ENCODE data around the gene HCN4. TPM values are rescaled to one million over a fixed set of nuclear protein-coding genes. Genes with fewer than 3 reads are reported as not detected.
A peak's percentile ranks its signal among the peaks of the same experiment; 100 is the strongest.

HCN4 gene
- total RNA-seq, 1 donor from 2014 or later, result 0.72 TPM

GRCh38 chr15:73346735-73347312 lies 21.9 kb downstream of the HCN4 start:
- peak; percentile 48 for DNase-seq (ENCODE audit: low spot score)

- DNase-seq (ENCODE audit: low spot score), result no peak
These were observed 23.1 kb downstream of the HCN4 start for GRCh38 chr15:73345658-73346057.

- DNase-seq (ENCODE audit: low spot score), result no peak
These were observed 24.7 kb downstream of the HCN4 start for GRCh38 chr15:73344056-73344455.

GRCh38 chr15:73341886-73342600 lies 26.7 kb downstream of the HCN4 start:
- DNase-seq (ENCODE audit: low spot score), result no peak

GRCh38 chr15:73340502-73341192 lies 28.1 kb downstream of the HCN4 start:
- no peak for DNase-seq (ENCODE audit: low spot score)

- DNase-seq (ENCODE audit: low spot score), result no peak
These were observed 30.0 kb downstream of the HCN4 start for GRCh38 chr15:73338606-73339374.

- no peak for DNase-seq (ENCODE audit: low spot score)
These were observed 30.7 kb downstream of the HCN4 start for GRCh38 chr15:73338058-73338457.

GRCh38 chr15:73337187-73337586 lies 31.6 kb downstream of the HCN4 start:
- DNase-seq (ENCODE audit: low spot score), result no peak

- no peak for DNase-seq (ENCODE audit: low spot score)
These were observed 32.0 kb downstream of the HCN4 start for GRCh38 chr15:73336756-73337155.

GRCh38 chr15:73335471-73335870 lies 33.3 kb downstream of the HCN4 start:
- DNase-seq (ENCODE audit: low spot score), result no peak

GRCh38 chr15:73335026-73335425 lies 33.7 kb downstream of the HCN4 start:
- no peak for DNase-seq (ENCODE audit: low spot score)

GRCh38 chr15:73334086-73334485 lies 34.7 kb downstream of the HCN4 start:
- DNase-seq (ENCODE audit: low spot score), result no peak

GRCh38 chr15:73333001-73333400 lies 35.8 kb downstream of the HCN4 start:
- no peak for DNase-seq (ENCODE audit: low spot score)

- no peak for DNase-seq (ENCODE audit: low spot score)
These were observed 36.5 kb downstream of the HCN4 start for GRCh38 chr15:73331991-73332925.

GRCh38 chr15:73331501-73331900 lies 37.3 kb downstream of the HCN4 start:
- DNase-seq (ENCODE audit: low spot score), result no peak

- no peak for DNase-seq (ENCODE audit: low spot score)
These were observed 38.3 kb downstream of the HCN4 start for GRCh38 chr15:73330206-73331051.

- no peak for DNase-seq (ENCODE audit: low spot score)
These were observed 39.1 kb downstream of the HCN4 start for GRCh38 chr15:73329501-73330200.

- no peak for DNase-seq (ENCODE audit: low spot score)
These were observed 39.8 kb downstream of the HCN4 start for GRCh38 chr15:73328981-73329380.

GRCh38 chr15:73328149-73328820 lies 40.5 kb downstream of the HCN4 start:
- no peak for DNase-seq (ENCODE audit: low spot score)
